Activated CD8-positive, alpha-beta memory T cell treated with anti-CD3 and anti-CD28 coated beads for 4 hours (primary cell): ENCODE results near the gene ISX.

ENCODE experiments used
- DNase-seq, 2 donors: peaks; one replicate each; pipeline ENCODE4 v3.0.0-alpha.2; 2020; ENCODE audit warnings: low read depth in 2 of 2

ISX gene

DNA sequence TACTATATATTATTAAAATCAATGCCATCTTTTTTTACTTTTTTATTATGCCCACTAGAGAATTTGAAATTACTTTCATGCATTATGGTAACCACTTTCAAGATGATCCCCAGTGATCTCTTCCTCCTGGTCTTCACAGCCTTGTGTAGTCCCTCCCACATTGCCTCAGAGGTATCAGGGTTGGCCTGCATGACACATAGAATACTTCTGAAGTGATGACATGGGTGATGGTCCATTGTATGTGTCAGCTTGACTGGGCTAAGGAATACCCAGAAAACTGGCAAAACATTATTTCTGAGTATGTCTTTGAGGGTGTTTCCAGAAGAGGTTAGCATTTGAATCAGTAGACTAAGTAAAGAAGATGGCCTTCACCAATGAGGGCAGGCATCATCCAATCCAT lies 14.2 kb upstream of the ISX start:
- DNase-seq: no peak

DNA sequence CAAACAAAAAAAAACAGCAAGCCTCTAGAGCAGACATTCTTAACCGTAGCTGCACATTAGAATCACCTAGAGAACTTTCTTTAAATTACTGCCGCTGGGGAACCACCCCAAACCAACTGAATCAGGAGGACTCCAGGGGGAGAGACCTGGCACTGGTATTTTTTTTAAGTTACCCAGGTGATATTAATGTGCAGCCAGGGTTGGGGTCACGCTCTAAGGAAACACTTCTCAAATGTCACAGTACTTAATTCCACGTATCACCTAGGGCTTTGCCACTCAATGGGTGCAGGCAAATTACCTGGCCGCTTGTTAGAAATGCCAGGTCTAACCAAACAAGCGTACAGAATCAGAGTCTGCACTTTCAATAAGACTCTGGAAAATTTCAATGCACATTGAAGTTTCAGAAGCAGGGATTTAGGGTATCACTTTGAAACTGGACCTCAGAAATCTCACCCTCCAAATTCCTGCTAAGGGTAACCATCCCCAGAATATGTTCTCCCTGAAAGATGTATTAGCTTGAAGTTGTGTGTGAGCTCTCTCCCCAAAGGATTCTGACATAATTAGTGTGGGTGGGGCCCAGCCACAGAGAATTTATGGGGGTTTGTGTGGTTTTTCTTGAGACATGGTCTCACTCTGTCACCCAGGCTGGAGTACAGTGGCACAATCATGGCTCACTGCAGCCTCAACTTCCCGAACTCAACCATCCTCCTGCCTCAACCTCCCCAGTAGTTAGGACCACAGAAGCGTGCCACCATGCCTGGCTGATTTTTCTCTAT lies 12.7 kb upstream of the ISX start:
- no peak for DNase-seq

DNA sequence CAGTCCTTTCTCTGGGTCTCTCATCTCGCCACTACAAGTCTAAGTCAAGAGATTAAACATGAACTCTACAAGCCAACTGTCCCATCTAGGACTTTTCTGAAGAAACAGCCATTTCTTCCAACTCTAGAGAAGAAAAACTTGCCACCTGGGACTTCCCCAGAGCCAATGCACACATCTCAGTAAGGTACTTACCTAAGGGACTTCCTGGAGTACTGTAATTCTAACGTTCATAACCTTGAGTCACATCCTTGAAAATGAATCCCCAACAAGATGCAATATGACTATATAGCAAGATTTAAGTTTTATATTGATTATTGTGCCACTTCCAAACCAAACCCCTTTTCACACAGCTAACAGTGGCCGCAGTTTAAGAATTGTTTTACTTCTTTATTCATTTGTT lies 11.9 kb upstream of the ISX start:
- no peak for DNase-seq

DNA sequence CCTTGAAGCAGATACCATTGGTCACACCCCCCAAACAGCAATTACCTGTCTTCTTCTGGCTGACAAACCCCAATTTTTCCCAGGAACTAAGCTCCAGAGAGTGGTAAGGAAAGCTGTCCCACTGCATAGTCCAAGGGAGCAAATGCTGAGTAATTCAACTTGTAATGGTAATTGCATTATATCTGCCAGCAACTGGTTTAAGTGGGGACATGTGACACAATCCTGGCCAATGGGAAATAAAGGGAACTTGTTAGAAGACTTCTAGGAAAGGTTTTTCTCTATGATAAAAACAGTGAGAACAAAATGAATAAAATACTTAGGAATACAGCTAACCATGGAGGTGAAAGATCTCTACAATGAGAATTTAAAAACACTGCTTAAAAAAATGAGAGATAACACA lies 9.5 kb upstream of the ISX start:
- no peak for DNase-seq

DNA sequence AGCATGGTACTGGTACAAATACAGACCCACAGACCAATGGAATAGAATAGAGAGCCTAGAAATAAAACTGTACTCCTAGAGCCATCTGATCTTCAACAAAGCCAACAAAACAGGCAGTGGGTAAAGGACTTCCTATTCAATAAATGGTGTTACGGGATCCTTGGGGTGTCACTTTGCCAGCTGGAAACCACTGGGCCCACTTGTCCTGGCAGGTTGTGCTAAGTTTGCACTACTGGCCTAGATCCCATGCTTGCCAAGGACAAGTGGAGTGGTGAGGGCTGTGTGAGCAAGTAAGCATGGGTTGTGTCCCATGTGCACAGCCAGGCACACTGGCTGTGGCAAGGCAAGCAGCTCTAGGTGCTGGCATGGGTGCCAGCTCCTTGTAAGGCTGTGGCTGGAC lies 8.8 kb upstream of the ISX start:
- no peak for DNase-seq

DNA sequence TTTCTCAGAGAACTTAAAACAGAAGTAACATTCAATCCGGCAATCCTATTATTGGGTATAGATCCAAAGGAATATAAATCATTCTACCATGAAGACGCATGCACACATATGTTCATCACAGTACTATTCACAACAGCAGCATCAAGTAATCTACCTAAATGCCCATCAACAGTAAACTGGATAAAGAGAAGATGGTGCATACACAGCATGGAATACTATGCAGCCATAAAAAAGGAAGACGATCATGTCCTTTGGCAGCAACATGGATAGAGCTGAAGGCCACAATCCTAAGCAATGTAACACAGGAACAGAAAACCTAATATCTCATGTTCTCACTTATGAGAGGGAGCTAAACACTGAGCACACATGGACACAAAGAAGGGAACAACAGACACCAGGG lies 6.3 kb upstream of the ISX start:
- no peak for DNase-seq

DNA sequence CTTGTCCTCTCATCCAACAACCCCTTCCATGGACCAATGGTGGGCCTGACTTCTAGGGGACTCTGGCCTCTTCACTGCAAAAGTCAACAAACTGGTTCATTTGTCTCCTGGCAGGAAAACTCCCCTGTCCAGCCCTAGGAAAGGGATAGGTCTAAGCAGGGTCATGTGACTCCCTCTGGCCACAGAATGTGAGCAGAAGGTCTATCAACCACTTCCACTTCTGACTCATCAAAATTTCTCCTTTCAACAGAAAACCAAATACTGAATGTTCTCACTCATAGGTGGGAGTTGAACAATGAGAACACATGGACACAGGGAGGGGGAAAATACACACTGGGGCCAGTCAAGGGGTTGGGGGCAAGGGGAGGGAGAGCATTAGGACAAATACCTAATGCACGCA lies 1.3 kb upstream of the ISX start:
- DNase-seq: no peak

DNA sequence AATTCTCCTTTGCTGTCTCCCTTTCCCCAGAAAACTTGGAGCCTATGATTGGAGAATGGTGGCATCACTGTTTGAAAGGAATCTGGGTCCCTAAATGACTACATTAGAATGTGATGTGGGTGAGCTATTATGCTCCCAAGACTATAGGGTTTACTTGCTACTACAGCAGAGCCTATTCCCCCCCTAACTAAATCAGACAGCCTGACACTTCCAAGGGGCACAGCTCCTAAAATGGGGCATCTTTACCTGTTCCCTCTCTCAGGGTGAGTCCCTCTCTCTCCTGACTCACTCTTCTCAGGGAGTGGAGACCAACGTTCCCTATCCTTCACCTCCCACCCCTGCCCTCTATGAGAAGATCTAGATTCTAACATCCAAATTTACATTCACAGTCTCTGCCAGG lies 775 bp upstream of the ISX start:
- no peak for DNase-seq

DNA sequence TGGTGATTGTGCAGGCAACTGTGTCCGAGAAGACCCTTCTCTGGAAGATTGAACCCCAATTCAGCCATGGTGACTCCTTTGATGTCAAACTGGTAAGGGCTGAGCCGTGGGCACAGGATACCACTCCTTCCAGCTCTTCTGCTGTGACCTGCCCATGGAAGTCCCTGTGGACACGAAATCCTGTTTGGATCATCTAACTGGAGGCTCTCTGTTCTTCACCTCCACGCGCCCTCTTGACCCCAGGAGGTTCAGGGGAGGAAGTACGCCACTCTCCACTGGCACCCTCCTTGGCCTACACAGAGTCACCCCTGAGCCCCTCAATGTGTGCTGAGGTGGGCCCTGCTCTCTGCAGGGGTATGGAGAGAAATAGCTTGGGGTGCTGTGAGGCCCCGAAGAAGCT lies 810 bp downstream of the ISX start:
- DNase-seq: no peak

DNA sequence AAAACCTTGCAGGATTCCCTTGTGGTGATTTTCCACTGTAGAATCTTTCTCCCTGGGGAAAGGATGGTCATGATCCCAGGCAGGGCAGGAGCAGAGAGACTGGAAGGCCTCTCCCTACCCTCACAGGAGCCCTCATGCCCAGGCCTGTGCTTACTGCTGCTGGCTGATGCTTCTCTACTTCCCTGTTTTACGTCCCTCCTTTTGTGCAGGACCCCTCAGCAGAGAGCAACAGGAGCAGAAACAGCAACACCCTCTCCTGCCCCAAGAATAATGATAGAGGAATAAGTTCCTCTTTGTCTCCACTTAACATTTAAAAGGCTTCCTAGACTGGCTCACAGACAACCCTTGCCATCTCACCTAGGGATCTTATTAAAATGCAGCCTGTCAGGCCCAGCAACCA lies 3.6 kb downstream of the ISX start:
- no peak for DNase-seq

DNA sequence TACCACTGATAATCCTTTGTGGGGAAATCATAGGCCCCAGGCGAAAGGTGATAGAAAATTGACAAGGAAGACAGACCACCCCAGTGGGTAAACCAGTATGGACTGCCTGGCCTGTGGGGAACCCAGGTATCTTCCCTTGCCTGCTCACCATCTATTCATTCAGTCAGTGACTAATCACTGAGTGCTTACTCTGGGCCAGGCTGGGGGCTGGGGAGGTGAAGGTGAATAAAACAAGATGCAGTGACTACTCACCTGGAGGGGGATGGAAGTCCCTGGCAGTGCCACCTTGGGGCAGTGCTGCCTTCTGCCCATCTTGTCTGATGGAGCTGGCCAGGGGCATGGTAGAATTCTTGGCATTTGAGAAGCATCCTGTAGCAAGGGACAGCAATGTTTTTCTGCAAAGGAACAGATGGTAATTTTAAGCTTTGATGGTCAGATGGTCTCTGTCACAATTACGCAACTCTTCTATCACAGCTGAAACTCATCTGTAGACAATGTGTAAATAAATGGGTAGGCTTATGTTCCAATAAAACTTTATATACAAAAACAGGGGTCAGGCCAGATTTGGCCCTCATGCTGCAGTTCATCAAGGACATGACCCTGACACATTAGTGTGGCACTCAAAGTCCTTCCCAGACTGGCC lies 4.6 kb downstream of the ISX start:
- DNase-seq: no peak

DNA sequence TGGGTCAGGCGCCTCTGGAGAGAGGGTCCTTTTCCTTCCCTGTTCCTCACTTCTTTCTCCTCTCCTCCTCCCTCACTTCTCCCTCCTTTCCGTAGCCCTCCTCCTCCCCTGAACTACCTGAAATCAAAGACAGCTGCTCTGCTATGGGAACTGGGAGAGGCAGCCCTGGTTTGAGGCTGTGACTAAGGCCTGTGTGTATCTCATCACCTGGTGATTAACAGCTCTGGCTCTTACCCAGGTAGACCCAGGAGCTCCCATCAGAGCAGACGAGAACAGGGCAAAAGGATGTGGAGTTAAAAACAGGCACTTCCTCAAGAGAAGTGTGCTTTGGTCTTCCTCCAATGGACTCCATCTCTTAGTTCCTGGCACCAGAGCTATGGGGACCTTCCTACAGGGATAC lies 5.8 kb downstream of the ISX start:
- DNase-seq: no peak

DNA sequence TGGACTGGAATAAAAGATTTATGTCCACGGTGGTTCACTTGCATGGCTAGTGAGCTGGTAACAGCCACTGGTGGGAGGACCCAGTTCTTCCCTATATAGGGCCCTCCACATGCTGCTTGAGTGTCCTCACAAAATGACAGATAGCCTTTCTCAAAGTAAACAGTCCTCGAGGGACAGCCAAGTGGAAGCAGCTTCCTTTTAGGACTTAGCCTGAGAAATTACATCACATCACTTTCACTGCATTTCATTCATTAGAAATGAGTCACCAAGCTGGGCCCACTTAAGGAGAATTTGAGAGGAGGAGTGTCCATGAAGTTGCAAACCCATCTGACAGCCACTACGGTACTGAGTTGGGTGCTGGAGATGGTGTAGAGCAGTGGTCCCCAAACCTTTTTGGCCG lies 7.0 kb downstream of the ISX start:
- no peak for DNase-seq

DNA sequence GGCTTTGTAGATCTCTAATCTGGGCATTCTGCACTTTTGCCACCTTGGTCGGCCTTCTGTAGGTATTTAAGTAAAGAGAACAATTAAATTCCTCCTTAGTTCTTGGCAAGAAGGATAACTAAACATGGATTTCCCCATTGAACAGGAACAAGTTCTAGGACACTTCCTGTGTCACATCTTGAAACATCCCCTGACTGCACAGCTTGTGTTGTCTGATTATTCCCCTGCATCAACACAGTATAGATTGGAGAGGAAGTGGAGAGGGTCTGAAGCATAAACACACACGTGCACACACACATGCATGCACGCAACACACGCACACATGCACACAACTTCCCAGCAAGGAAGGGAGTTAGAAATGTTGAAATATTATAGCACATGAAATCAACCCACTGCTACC lies 8.6 kb downstream of the ISX start:
- no peak for DNase-seq

DNA sequence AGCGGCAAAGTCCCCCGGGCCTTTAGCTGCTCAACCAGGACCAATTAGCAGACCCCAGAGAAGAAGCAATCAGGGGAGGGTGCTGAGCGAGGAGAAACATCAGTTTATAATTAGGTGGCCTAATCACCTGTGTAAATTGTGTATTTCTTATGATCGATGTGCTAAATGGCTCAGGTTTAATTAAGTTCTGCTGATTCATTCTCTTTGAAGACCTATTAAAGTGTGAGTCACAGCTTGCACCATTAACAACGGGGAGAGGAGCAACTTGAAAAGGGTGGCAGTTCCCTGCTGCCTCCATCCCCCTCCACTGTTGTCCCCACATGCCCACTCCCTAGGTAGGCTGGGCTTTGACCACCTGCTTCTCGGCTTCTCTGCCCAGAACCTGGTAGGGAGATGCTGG lies 10.7 kb downstream of the ISX start:
- no peak for DNase-seq

DNA sequence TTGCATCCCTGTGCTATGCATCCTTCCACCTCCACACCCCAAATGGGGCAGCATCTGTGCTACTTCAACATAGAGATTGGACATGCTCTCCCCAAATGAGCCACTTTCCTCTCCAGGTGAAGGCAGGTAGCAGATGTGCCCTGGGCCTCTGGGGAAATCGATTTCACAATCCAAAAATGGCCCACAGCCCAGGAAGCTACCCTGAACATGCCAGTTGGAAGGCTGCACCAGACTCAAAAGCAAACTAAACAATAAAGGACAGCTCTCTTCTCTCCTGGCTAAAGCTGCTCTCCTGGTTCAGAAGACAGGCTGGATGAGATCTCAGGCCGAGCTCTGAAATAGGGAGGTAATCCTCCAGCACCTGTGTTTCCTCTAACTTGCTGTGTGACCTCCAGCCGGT lies 19.7 kb downstream of the ISX start:
- DNase-seq: no peak

DNA sequence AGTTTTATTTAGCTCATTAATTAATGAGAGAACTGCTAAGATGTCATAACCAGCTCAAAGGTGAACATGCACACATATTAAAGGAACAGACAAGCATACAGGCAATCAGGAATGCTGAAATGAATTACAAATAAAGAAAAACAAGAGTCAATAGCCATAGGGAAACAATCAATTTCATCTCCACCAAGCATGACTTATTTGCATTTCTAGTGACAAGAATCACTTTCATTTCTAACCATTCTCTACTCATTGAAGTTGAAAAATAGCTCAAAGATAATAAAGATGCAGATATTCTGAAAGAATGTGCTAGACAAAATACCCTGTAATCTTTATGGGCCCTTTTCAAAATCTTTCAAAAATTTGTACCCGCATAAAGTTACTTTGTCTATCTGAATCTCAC lies 23.2 kb downstream of the ISX start:
- DNase-seq: no peak

DNA sequence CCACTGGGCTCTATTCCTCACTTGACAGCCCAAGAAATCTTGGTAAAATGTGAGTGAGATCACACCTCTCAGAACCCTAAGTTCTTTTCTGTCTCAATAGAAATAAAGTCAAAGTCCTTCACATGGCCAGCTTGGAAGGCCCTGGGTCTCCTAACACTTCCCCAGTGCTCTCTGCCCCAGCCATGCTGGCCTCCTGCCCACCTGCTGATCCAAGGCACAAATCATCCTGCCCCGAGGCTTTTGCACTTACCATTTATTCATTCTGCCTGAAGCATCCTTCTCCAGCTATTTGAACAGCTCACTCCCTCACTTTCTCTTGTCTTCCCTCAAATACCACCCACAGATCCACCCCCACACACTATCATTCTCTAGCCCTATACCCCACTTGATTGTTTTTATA lies 26.4 kb downstream of the ISX start:
- no peak for DNase-seq

DNA sequence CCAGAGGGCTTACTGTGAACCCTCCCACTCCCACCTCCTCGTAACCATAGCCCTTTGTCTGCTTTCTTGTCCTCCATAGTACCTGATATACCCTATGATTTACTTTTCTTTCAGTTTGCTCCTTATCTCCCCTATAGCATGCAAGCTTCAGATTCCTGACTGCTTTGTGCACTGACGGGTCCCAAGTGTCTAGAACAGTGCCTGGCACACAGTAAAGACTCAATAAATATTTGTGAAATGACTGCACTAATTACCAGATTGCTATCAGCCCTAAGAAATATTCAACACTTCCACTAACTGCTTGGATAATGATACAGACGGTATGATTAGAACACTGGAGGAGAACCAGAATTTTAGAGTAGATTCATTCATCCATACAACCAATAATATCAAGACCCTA lies 33.0 kb downstream of the ISX start:
- no peak for DNase-seq

DNA sequence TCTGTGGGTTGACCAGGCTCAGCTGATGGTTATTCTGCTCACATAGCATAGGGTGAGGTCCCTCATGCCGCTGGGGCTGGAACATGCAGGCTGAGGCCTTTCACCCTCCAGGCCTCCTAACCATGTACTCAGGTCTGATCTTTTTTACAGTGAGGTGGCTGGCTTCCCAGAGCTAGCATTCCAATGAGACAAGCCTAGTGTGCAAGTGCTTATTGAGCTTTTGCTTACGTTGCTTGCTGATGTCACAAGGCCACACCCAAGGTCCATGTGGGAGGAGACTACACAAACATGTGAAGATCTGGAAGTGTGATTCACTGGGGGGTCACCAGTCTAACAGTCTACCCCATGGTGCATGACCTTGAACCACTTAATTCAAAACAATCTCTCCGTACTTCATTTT lies 33.9 kb downstream of the ISX start:
- DNase-seq: no peak

DNA sequence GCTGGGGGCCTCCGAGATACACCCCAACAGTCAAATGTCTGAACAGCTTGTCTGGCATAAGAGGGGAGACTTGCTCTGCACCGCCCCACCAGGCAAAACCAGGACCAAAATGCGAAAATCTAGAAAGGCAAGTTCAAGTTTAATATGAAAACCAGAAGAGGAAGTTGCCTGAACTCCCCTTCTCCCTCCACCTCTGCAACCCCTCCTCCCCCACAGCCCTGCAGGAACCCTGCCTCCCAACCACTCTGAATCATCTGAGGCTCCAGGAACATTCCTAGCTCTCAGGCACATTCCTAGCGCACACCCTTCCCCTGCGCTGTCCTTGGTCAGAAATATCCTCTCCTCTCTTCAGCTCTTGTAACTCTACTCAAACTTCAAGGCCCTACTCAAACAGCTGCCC lies 36.7 kb downstream of the ISX start:
- DNase-seq: no peak

DNA sequence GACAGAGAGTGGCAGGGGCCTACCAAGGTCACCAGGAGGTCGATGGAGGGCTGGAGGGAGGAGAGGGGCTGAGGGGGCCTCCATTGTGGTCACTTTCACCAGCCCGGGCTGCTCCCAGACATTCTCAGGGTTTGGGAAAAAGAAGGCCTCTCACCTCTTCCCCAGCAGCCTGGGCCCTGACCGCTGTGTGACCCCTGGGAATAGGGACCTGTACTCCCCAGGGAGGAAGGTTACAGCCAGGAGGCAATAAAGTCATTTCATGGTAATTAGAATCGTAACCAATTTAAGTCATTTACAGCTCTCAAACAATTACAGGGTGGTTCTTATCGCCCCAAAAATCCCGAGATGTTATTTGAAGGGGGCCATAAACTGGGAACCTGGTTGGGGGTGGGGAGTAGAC lies 37.8 kb downstream of the ISX start:
- no peak for DNase-seq

DNA sequence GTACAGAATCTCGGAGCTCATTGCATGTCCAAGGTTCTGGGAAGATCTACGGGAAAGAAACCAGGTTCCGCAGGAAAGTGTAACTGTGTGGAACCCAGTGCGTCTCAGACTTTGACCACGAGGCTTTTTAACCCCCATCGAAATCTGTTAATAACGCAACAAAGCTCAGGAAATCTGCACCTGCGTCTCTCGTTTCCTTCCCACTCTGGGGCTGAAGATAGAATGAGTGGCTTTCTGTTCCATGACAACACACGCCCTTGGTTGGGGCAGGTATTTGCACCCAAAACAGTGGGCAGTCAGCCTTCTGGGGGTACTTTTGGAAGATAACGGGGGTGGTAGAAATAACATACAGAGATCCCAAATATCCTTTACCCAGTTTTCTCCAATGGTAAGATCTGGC lies 38.5 kb downstream of the ISX start:
- no peak for DNase-seq

DNA sequence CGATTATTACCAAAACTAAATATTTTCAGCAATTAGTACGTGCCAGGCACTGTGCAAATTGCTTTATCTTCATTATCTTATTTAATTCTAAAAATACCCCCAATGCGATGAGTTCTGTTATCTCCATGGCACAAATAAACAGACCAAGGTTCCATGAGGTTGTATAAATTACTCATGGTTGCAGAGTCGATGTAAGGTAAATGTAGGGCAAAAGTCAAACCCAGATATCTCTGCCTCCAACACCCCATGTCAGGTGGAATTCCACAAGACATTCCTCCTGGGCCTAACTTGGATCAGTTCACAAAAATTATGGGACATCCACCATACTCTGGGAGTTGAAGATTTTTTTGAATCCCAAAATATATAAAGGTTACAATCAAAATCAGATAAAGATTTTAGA lies 43.7 kb downstream of the ISX start:
- no peak for DNase-seq
